Activated CD4-positive, alpha-beta T cell treated with anti-CD3 and anti-CD28 coated beads, Interleukin-2, amount 10 ng/mL, durations not matched to agents 7 days and 5 days (primary cell): ENCODE measurements around the gene STX2. TPM values are rescaled to one million over a fixed set of nuclear protein-coding genes. Genes with fewer than 3 reads are reported as not detected.

Experiments used
- CTCF ChIA-PET: fragments of 350-600 bp; sonication (Branson Sonifier 250); formaldehyde crosslinking; loops from one replicate; lab custom pipeline; 2021; ENCODE audit warnings: antibody characterized with exemption; lab: Charles Lee
- POLR2A ChIA-PET: fragments of 350-600 bp; sonication (Branson Sonifier 250); formaldehyde crosslinking; loops from one replicate; lab custom pipeline; 2021; ENCODE audit warnings: antibody characterized with exemption; lab: Charles Lee
- DNase-seq: peaks from one replicate; pipeline ENCODE4 v3.0.0-alpha.2; 2020
- H3K27ac Mint-ChIP-seq: one replicate; pipeline ENCODE4 v1.8.0; 2021; ENCODE audit warnings: mild to moderate bottlenecking, moderate library complexity, mixed read lengths
- H3K27me3 Mint-ChIP-seq: one replicate; pipeline ENCODE4 v1.8.0; 2021; ENCODE audit warnings: mixed read lengths
- H3K36me3 Mint-ChIP-seq: one replicate; pipeline ENCODE4 v1.8.0; 2021; ENCODE audit warnings: low read depth, mixed read lengths
- H3K4me1 Mint-ChIP-seq: one replicate; pipeline ENCODE4 v1.8.0; 2021; ENCODE audit warnings: mixed read lengths
- H3K4me3 Mint-ChIP-seq: one replicate; pipeline ENCODE4 v1.8.0; 2021; ENCODE audit warnings: mild to moderate bottlenecking, moderate library complexity, mixed read lengths
- H3K9me3 Mint-ChIP-seq: one replicate; pipeline ENCODE4 v1.8.0; 2021; ENCODE audit warnings: mixed read lengths
- total RNA-seq, 2 experiments: library from RNA; stranded (reverse); gene quantifications; one replicate each; pipeline ENCODE4 v1.2.3, GENCODE V29; 2021

The STX2 gene
- total RNA-seq, 2 experiments from 2014 or later, result 23.2 to 25.5 TPM

GRCh38 chr12:130818635-130819576, 20.1 kb downstream of the STX2 start:
- H3K27ac Mint-ChIP-seq, result peak overlapping the region; percentile 84
- DNase-seq, result peak; percentile 68
- no peaks in the 10 kb centered on the region for H3K27me3 Mint-ChIP-seq
- H3K4me1 Mint-ChIP-seq, result peaks cover 34% of the 10 kb centered on the region
- H3K9me3 Mint-ChIP-seq, result no peaks in the 10 kb centered on the region
- CTCF ChIA-PET, result interaction anchor here (0.8 kb wide), 1 partner anchor 19 kb away, joined by 4 read pairs; no protein-coding TSS in a partner anchor
- H3K4me3 Mint-ChIP-seq, result peak overlapping the region; percentile 79
- POLR2A ChIA-PET, result no interaction called here
- H3K36me3 Mint-ChIP-seq, result peaks cover 29% of the 10 kb centered on the region

- Mint-ChIP-seq H3K4me1 (peaks cover 34% of the 10 kb centered on the region), H3K4me3 (peak overlapping the region; percentile 79), H3K27me3 (no peaks in the 10 kb centered on the region), H3K36me3 (peaks cover 25% of the 10 kb centered on the region), H3K27ac (peak overlapping the region; percentile 84), H3K9me3 (no peaks in the 10 kb centered on the region)
- ChIA-PET CTCF (interaction anchor here (0.9 kb wide), 1 partner anchor 17 kb away, joined by 3 read pairs; no protein-coding TSS in a partner anchor), POLR2A (no interaction called here)
- DNase-seq, result no peak
These were observed 20.8 kb downstream of the STX2 start for GRCh38 chr12:130818272-130818634.

GRCh38 chr12:130817804-130818203, 21.2 kb downstream of the STX2 start:
- H3K36me3 Mint-ChIP-seq, result peaks cover 24% of the 10 kb centered on the region
- H3K4me3 Mint-ChIP-seq, result peak overlapping the region; percentile 79
- H3K4me1 Mint-ChIP-seq, result peaks cover 34% of the 10 kb centered on the region
- H3K9me3 Mint-ChIP-seq, result no peaks in the 10 kb centered on the region
- DNase-seq, result no peak
- ChIA-PET POLR2A (no interaction called here), CTCF (interaction anchor here (0.9 to 1.3 kb wide), 2 partner anchors 17 to 41 kb away, joined by 3 read pairs; no protein-coding TSS in a partner anchor)
- no peaks in the 10 kb centered on the region for H3K27me3 Mint-ChIP-seq
- H3K27ac Mint-ChIP-seq, result no peak overlapping the region

- H3K27me3 Mint-ChIP-seq, result no peaks in the 10 kb centered on the region
- ChIA-PET CTCF (no interaction called here), POLR2A (no interaction called here)
- H3K4me3 Mint-ChIP-seq, result no peak overlapping the region
- no peak overlapping the region for H3K27ac Mint-ChIP-seq
- peaks cover 20% of the 10 kb centered on the region for H3K36me3 Mint-ChIP-seq
- H3K4me1 Mint-ChIP-seq, result peaks cover 30% of the 10 kb centered on the region
- H3K9me3 Mint-ChIP-seq, result no peaks in the 10 kb centered on the region
- no peak for DNase-seq
These were observed 23.0 kb downstream of the STX2 start for GRCh38 chr12:130816097-130816496.

- POLR2A ChIA-PET, result no interaction called here
- DNase-seq, result no peak
- no peaks in the 10 kb centered on the region for H3K9me3 Mint-ChIP-seq
- no peak overlapping the region for H3K4me3 Mint-ChIP-seq
- H3K4me1 Mint-ChIP-seq, result peaks cover 26% of the 10 kb centered on the region
- no peak overlapping the region for H3K27ac Mint-ChIP-seq
- H3K36me3 Mint-ChIP-seq, result peaks cover 15% of the 10 kb centered on the region
- no peaks in the 10 kb centered on the region for H3K27me3 Mint-ChIP-seq
- CTCF ChIA-PET, result interaction anchor here (0.5 kb wide), 1 partner anchor 1277 kb away, joined by 3 read pairs; no protein-coding TSS in a partner anchor
These were observed 23.9 kb downstream of the STX2 start for GRCh38 chr12:130815028-130815741.

- Mint-ChIP-seq H3K4me3 (no peak overlapping the region), H3K9me3 (no peaks in the 10 kb centered on the region), H3K4me1 (peaks cover 17% of the 10 kb centered on the region), H3K27ac (no peak overlapping the region), H3K36me3 (peaks cover 17% of the 10 kb centered on the region), H3K27me3 (no peaks in the 10 kb centered on the region)
- no peak for DNase-seq
- ChIA-PET POLR2A (no interaction called here), CTCF (no interaction called here)
These were observed 25.1 kb downstream of the STX2 start for GRCh38 chr12:130813949-130814348.

- Mint-ChIP-seq H3K27me3 (no peaks in the 10 kb centered on the region), H3K4me1 (peaks cover 15% of the 10 kb centered on the region), H3K9me3 (no peaks in the 10 kb centered on the region), H3K4me3 (no peak overlapping the region), H3K27ac (no peak overlapping the region), H3K36me3 (peaks cover 16% of the 10 kb centered on the region)
- CTCF ChIA-PET, result no interaction called here
- POLR2A ChIA-PET, result no interaction called here
- DNase-seq, result no peak
These were observed 25.6 kb downstream of the STX2 start for GRCh38 chr12:130813436-130813835.

GRCh38 chr12:130809791-130810190, 29.3 kb downstream of the STX2 start:
- Mint-ChIP-seq H3K9me3 (no peaks in the 10 kb centered on the region), H3K4me1 (peaks cover 6% of the 10 kb centered on the region), H3K27me3 (no peaks in the 10 kb centered on the region), H3K36me3 (peaks cover 45% of the 10 kb centered on the region), H3K27ac (no peak overlapping the region), H3K4me3 (no peak overlapping the region)
- CTCF ChIA-PET, result no interaction called here
- no peak for DNase-seq
- POLR2A ChIA-PET, result no interaction called here

GRCh38 chr12:130807309-130807708, 31.7 kb downstream of the STX2 start:
- Mint-ChIP-seq H3K4me1 (peaks cover 4% of the 10 kb centered on the region), H3K9me3 (no peaks in the 10 kb centered on the region), H3K36me3 (peaks cover 54% of the 10 kb centered on the region), H3K4me3 (no peak overlapping the region), H3K27ac (no peak overlapping the region), H3K27me3 (no peaks in the 10 kb centered on the region)
- no peak for DNase-seq
- ChIA-PET CTCF (no interaction called here), POLR2A (no interaction called here)

GRCh38 chr12:130806574-130806973, 32.5 kb downstream of the STX2 start:
- H3K36me3 Mint-ChIP-seq, result peaks cover 56% of the 10 kb centered on the region
- no peak overlapping the region for H3K27ac Mint-ChIP-seq
- ChIA-PET CTCF (no interaction called here), POLR2A (no interaction called here)
- H3K9me3 Mint-ChIP-seq, result no peaks in the 10 kb centered on the region
- no peaks in the 10 kb centered on the region for H3K27me3 Mint-ChIP-seq
- H3K4me1 Mint-ChIP-seq, result peaks cover 4% of the 10 kb centered on the region
- no peak for DNase-seq
- H3K4me3 Mint-ChIP-seq, result no peak overlapping the region

GRCh38 chr12:130805635-130806034, 33.4 kb downstream of the STX2 start:
- Mint-ChIP-seq H3K4me3 (no peak overlapping the region), H3K4me1 (peaks cover 4% of the 10 kb centered on the region), H3K36me3 (peaks cover 61% of the 10 kb centered on the region), H3K27me3 (no peaks in the 10 kb centered on the region), H3K9me3 (no peaks in the 10 kb centered on the region), H3K27ac (no peak overlapping the region)
- POLR2A ChIA-PET, result no interaction called here
- CTCF ChIA-PET, result no interaction called here
- DNase-seq, result no peak

GRCh38 chr12:130804216-130804615, 34.8 kb downstream of the STX2 start:
- ChIA-PET POLR2A (no interaction called here), CTCF (interaction anchor here (1.2 kb wide), 1 partner anchor 43 kb away, joined by 3 read pairs; no protein-coding TSS in a partner anchor)
- Mint-ChIP-seq H3K27ac (no peak overlapping the region), H3K4me3 (no peak overlapping the region), H3K36me3 (peaks cover 69% of the 10 kb centered on the region), H3K4me1 (peaks cover 4% of the 10 kb centered on the region), H3K27me3 (no peaks in the 10 kb centered on the region), H3K9me3 (no peaks in the 10 kb centered on the region)
- no peak for DNase-seq

- Mint-ChIP-seq H3K27ac (no peak overlapping the region), H3K36me3 (peaks cover 70% of the 10 kb centered on the region), H3K9me3 (no peaks in the 10 kb centered on the region), H3K4me3 (no peak overlapping the region), H3K27me3 (no peaks in the 10 kb centered on the region), H3K4me1 (peaks cover 4% of the 10 kb centered on the region)
- DNase-seq, result no peak
- POLR2A ChIA-PET, result no interaction called here
- CTCF ChIA-PET, result interaction anchor here (1.2 kb wide), 1 partner anchor 42 kb away, joined by 3 read pairs; no protein-coding TSS in a partner anchor
These were observed 35.3 kb downstream of the STX2 start for GRCh38 chr12:130803702-130804101.
